GM19239 (cell line): ENCODE data around the gene ESRRG.

Experiments
- DNase-seq: peaks from one replicate; pipeline ENCODE4 v3.0.0; 2011; ENCODE audit warnings: low spot score; ENCODE audit not compliant: insufficient read length
- FAIRE-seq: peaks from 2 replicates; lab custom pipeline; 2011; peaks lifted over from hg19 to GRCh38; lab: Jason Lieb, UNC

ESRRG gene

DNA sequence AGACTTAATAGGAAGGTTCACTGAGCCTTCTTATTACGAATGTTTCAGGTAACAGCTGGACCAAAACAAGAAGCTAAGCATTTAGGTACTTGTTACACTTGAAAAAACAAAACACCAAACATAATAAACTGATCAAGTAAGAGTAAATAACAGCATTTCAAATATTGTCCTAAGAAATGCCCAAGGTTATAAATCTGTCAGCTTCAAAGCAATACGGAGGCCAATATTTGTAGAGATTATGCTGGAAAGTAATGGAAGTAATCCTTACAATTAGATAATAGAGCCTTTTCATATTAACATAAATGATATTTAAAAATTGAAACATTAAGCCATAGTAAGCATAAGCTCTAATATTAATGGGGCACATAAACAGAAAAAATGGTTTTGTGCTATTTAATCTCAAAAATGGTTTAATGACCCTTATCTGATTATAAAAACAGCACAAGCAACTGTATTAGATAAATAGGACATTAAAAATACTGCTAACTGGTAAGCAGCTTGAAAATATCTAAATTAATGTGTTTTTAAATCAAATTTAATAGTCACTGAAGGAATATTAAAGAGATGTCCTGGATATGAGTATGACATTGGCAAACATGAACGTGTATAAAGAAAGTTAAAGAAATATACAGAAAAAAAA, 256.9 kb downstream of the ESRRG start:
- FAIRE-seq (no peak), DNase-seq (no peak)

DNA sequence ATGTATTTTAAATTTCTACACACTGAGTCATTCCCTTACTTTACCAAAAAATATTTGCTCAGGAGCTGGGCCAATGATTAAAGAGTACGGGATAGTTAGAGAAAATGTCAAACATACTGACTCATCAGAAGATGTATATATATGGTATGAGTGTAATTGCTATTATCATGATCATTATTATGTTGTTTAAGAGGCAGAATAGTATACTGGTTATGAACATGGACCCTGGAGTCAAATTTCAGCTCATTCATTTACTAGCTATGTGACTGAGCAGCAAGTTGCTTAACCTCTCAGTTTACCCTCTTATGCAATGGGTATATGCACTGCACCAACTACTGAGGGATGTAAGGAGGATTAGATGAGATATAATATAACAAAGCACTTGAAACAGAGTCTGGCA, 258.7 kb downstream of the ESRRG start:
- FAIRE-seq: no peak
- no peak for DNase-seq

DNA sequence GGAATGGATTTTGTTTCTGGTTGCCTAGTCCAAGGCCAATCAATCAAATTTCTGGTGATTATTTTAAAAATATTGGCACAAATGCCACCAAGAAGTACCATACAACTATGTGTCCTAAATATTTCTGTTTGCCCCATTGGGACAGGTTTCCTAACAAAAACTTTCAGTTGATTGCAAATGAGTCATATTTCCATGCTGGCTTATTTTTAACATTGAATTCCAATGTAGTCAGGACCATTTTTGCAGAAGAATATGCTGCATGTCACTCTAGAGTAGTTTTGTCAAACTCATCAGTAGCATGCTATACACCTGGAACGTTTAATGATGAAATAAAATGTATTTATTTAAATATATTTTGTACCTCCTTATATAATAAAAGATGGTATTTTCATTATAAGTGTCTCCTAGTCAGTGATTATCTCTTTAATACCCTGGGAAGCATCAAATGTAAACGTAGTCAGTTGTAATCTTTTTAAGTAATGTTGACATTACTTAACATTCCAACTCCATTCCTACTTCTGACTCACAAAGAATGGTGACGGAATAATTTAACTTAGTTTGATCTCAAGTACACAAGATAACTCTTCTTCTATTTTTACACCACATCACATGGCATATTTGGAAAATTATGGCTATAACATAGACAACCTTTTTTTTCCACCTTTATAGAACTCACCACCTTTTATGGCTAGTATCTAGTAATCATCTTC, 261.0 kb downstream of the ESRRG start:
- FAIRE-seq (no peak), DNase-seq (no peak)

DNA sequence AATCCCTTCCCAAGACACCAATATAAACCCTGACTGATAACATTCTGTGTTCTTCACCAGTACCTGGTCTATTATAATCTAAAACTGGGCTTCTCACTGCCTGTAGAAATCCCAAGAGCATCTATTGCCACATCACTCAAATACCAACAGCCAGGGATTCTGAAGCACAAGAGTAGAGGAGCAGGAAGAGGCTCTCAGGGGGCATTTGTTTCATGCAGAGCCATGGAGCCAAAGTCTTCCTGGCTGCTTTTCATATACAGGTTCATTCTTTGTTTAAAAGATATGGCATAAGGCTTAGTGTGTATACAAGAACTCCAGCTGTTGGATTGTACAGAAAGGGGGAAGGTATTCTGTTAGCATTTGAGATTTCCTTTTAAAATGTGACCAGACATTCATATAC, 261.8 kb downstream of the ESRRG start:
- FAIRE-seq (no peak), DNase-seq (no peak)

DNA sequence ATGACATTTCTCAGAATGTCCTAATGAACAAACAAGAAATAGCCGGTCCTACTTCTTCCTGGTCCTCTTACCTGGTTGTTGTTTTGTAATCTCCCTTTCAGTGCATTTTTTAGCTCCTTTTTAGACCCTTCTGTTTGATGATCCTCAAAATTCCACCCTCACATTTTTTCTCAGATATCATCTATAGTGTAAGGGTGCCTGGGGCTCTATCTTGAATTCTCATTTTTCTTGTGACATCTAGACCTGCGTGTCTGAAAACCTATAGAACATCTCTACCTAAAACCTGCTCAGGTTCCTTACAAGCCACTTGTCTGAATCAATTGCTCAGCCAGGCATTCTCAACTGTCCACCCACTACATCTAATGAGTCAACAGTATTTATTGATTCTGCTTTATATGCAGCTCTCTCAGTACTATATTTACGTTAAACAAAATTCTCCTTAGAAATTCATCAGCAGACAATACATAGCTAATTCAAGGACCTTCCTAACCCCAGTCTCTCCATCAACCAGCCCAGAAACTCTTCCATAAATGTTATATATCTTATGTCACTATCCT, 263.5 kb downstream of the ESRRG start:
- DNase-seq (no peak), FAIRE-seq (no peak)

DNA sequence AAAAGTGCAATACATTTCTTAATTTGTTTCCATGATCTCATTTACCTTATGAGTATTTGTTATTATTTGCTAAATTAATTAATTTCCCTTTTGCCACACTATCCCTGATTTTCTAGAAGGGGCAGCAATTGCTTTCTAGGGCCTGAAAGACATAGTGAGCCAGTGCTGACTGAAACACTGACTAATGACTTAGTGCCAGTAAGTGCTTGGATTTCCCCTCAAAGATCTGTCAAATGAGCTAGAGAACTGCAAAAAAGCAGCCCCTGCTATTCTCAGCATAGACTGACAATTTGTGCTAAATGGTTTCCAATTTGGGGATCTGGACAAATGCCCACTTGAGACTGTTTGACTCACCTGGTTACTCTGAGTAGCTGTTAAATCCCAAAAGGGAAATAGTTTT, 264.4 kb downstream of the ESRRG start:
- DNase-seq (no peak), FAIRE-seq (no peak)

GRCh38 chr1:216457356-216457755, 265.9 kb downstream of the ESRRG start:
- DNase-seq (no peak), FAIRE-seq (no peak)

GRCh38 chr1:216456682-216457081, 266.5 kb downstream of the ESRRG start:
- DNase-seq: no peak
- FAIRE-seq: no peak

GRCh38 chr1:216453777-216454176, 269.5 kb downstream of the ESRRG start:
- DNase-seq (no peak), FAIRE-seq (no peak)
